HG03097 (cell line): ENCODE results near the gene CEBPB.

Experiments
- ATAC-seq: cut with Tn5 transposase; IDR thresholded peaks from one replicate; pipeline ENCODE4 v1.9.1; 2021; ENCODE audit not compliant: unreplicated experiment, low FRiP score

CEBPB gene

GRCh38 chr20:50224531-50225255 lies 34.1 kb downstream of the CEBPB start:
- ATAC-seq, result no peak

GRCh38 chr20:50226093-50226974 lies 35.7 kb downstream of the CEBPB start:
- no peak for ATAC-seq

GRCh38 chr20:50227506-50227905 lies 36.9 kb downstream of the CEBPB start:
- no peak for ATAC-seq

GRCh38 chr20:50229156-50229607 lies 38.6 kb downstream of the CEBPB start:
- ATAC-seq, result no peak

- no peak for ATAC-seq
Observed at GRCh38 chr20:50230184-50230583, 39.6 kb downstream of the CEBPB start.

- ATAC-seq, result no peak
Observed at GRCh38 chr20:50230871-50231560, 40.4 kb downstream of the CEBPB start.

- no peak for ATAC-seq
Observed at GRCh38 chr20:50231854-50232253, 41.2 kb downstream of the CEBPB start.

- no peak for ATAC-seq
Observed at GRCh38 chr20:50232651-50233324, 42.2 kb downstream of the CEBPB start.

GRCh38 chr20:50233325-50234212 lies 42.9 kb downstream of the CEBPB start:
- ATAC-seq, result no peak

GRCh38 chr20:50234288-50234687 lies 43.7 kb downstream of the CEBPB start:
- no peak for ATAC-seq

GRCh38 chr20:50237349-50237748 lies 46.7 kb downstream of the CEBPB start:
- no peak for ATAC-seq

- no peak for ATAC-seq
Observed at GRCh38 chr20:50238081-50238800, 47.6 kb downstream of the CEBPB start.

GRCh38 chr20:50240092-50240491 lies 49.5 kb downstream of the CEBPB start:
- no peak for ATAC-seq

- ATAC-seq, result no peak
Observed at GRCh38 chr20:50242178-50242514, 51.5 kb downstream of the CEBPB start.
